IPS-11a (cell line): Measurements from ENCODE around the gene MARCHF10.

Experiments used
- H3K4me3 ChIP-seq: one replicate; pipeline ENCODE4 v1.5.1; 2013; ENCODE audit warnings: low read depth, low read length, control low read depth

The MARCHF10 gene

GRCh38 chr17:62681061-62681938, 126.8 kb downstream of the MARCHF10 start:
- H3K4me3 ChIP-seq: no peak overlapping the region

- H3K4me3 ChIP-seq: no peak overlapping the region
Measured at GRCh38 chr17:62680541-62681052, 127.5 kb downstream of the MARCHF10 start.

- H3K4me3 ChIP-seq: no peak overlapping the region
Measured at GRCh38 chr17:62679866-62680377, 128.2 kb downstream of the MARCHF10 start.

GRCh38 chr17:62678214-62678919, 129.7 kb downstream of the MARCHF10 start:
- H3K4me3 ChIP-seq: no peak overlapping the region

- H3K4me3 ChIP-seq: no peak overlapping the region
Measured at GRCh38 chr17:62676952-62677596, 131.0 kb downstream of the MARCHF10 start.

- H3K4me3 ChIP-seq: no peak overlapping the region
Measured at GRCh38 chr17:62676231-62676943, 131.7 kb downstream of the MARCHF10 start.

GRCh38 chr17:62675701-62676100, 132.4 kb downstream of the MARCHF10 start:
- H3K4me3 ChIP-seq: no peak overlapping the region

GRCh38 chr17:62675260-62675659, 132.9 kb downstream of the MARCHF10 start:
- no peak overlapping the region for H3K4me3 ChIP-seq

GRCh38 chr17:62674841-62675240, 133.3 kb downstream of the MARCHF10 start:
- no peak overlapping the region for H3K4me3 ChIP-seq

GRCh38 chr17:62674363-62674739, 133.8 kb downstream of the MARCHF10 start:
- H3K4me3 ChIP-seq: no peak overlapping the region

- H3K4me3 ChIP-seq: no peak overlapping the region
Measured at GRCh38 chr17:62673614-62674362, 134.3 kb downstream of the MARCHF10 start.

- no peak overlapping the region for H3K4me3 ChIP-seq
Measured at GRCh38 chr17:62672957-62673356, 135.2 kb downstream of the MARCHF10 start.

GRCh38 chr17:62671553-62671952, 136.6 kb downstream of the MARCHF10 start:
- no peak overlapping the region for H3K4me3 ChIP-seq

- no peak overlapping the region for H3K4me3 ChIP-seq
Measured at GRCh38 chr17:62670202-62670821, 137.8 kb downstream of the MARCHF10 start.

- no peak overlapping the region for H3K4me3 ChIP-seq
Measured at GRCh38 chr17:62668091-62668804, 139.9 kb downstream of the MARCHF10 start.

GRCh38 chr17:62666801-62667591, 141.1 kb downstream of the MARCHF10 start:
- H3K4me3 ChIP-seq: no peak overlapping the region

GRCh38 chr17:62666061-62666800, 141.9 kb downstream of the MARCHF10 start:
- no peak overlapping the region for H3K4me3 ChIP-seq
